Fibroblast of lung (primary cell): Measurements from ENCODE around the gene PPP1R2C. TPM values are rescaled to one million over a fixed set of nuclear protein-coding genes. Genes with fewer than 3 reads are reported as not detected.
A peak's percentile ranks its signal among the peaks of the same experiment; 100 is the strongest.

Experiments
- DNase-seq, 2 donors: peaks; one replicate each; pipeline versions ENCODE4 v3.0.0 to v3.0.0-alpha.2; 2010; ENCODE audit warnings: low read depth in 2 of 2
- H2AFZ ChIP-seq: 2 replicates; pipeline ENCODE4 v1.5.1; 2012; ENCODE audit warnings: low read length, control low read depth, inconsistent platforms
- H3K27ac ChIP-seq: 2 replicates; pipeline ENCODE4 v1.5.1; 2011; ENCODE audit warnings: low read length, control low read depth; ENCODE audit not compliant: insufficient read depth
- H3K27me3 ChIP-seq: 2 replicates; pipeline ENCODE4 v1.5.1; 2011; ENCODE audit warnings: mild to moderate bottlenecking, low read length; ENCODE audit not compliant: control insufficient read depth, insufficient read depth
- H3K36me3 ChIP-seq: 2 replicates; pipeline ENCODE4 v1.5.1; 2011; ENCODE audit warnings: low read length; ENCODE audit not compliant: control insufficient read depth, insufficient read depth
- H3K4me1 ChIP-seq: 2 replicates; pipeline ENCODE4 v1.5.1; 2011; ENCODE audit warnings: low read length; ENCODE audit not compliant: control insufficient read depth, insufficient read depth; ENCODE audit errors: extremely low read depth
- H3K4me2 ChIP-seq: 2 replicates; pipeline ENCODE4 v1.5.1; 2011; ENCODE audit warnings: low read length, control low read depth; ENCODE audit not compliant: insufficient read depth; ENCODE audit errors: extremely low read depth
- H3K4me3 ChIP-seq, 4 experiments: fragments of 200-600 bp in 1 of 4; sonication (generic) in 1 of 4; replicated peaks in 1 of 4; 2 replicates each; pipeline ENCODE4 v1.5.1; 2011 to 2016; ENCODE audit warnings: low read length in 4 of 4, low read depth in 3 of 4, mild to moderate bottlenecking in 3 of 4, control low read depth in 2 of 4, inconsistent platforms in 1 of 4, mixed read lengths in 1 of 4; ENCODE audit not compliant: insufficient read depth in 1 of 4; ENCODE audit errors: control extremely low read depth in 1 of 4
- H3K79me2 ChIP-seq: 2 replicates; pipeline ENCODE4 v1.5.1; 2012; ENCODE audit warnings: mild to moderate bottlenecking, low read length, inconsistent platforms; ENCODE audit not compliant: control insufficient read depth, insufficient read depth
- H3K9ac ChIP-seq: 2 replicates; pipeline ENCODE4 v1.5.1; 2011; ENCODE audit warnings: mild to moderate bottlenecking, low read length, control low read depth; ENCODE audit not compliant: insufficient read depth
- H3K9me3 ChIP-seq: 2 replicates; pipeline ENCODE4 v1.5.1; 2012; ENCODE audit warnings: low read depth, low read length; ENCODE audit not compliant: control insufficient read depth, insufficient read depth
- H4K20me1 ChIP-seq: 2 replicates; pipeline ENCODE4 v1.5.1; 2011; ENCODE audit warnings: low read length; ENCODE audit not compliant: control insufficient read depth, insufficient read depth; ENCODE audit errors: extremely low read depth
- EZH2 ChIP-seq: IDR thresholded peaks from 2 replicates; pipeline ENCODE4 v1.5.1; 2012; ENCODE audit warnings: low read length, control low read depth, mild to moderate bottlenecking; ENCODE audit errors: missing control alignments
- polyA plus RNA-seq, 2 donors: library from polyadenylated mRNA; depleted of rRNA in 1 of 2; stranded (reverse) in 1 of 2; unstranded in 1 of 2; fragments of >200 nt; gene quantifications; 2 replicates each; pipeline ENCODE4 v1.2.1, GENCODE V29; 2011 to 2012; ENCODE audit warnings: missing spikeins in 1 of 2
- total RNA-seq: library from RNA; depleted of rRNA; stranded (reverse); fragments of >200 nt; gene quantifications from 2 replicates; pipeline ENCODE4 v1.2.1, GENCODE V29; 2014
- TF ChIP-seq, protein P1 (sequence below), 2 donors: IDR thresholded peaks in 1 of 2; conservative IDR thresholded peaks in 1 of 2; 1 replicate in 1 of 2; 2 replicates in 1 of 2; pipeline ENCODE4 v1.5.1; 2011 to 2012; ENCODE audit warnings: low read length in 2 of 2, control low read depth in 1 of 2, inconsistent platforms in 1 of 2, low read depth in 1 of 2, mild to moderate bottlenecking in 1 of 2

PPP1R2C gene
- total and polyA plus RNA-seq, 2 donors (not counting 1 experiment from before 2014, with no cell fraction given): not detected

GRCh38 chrX:42776195-42776594, 1.8 kb downstream of the PPP1R2C start:
- no peaks in the 10 kb centered on the region for H3K36me3 ChIP-seq
- no peak overlapping the region for H2AFZ ChIP-seq
- TF ChIP-seq EZH2: no peak
- TF ChIP-seq, protein P1, sequence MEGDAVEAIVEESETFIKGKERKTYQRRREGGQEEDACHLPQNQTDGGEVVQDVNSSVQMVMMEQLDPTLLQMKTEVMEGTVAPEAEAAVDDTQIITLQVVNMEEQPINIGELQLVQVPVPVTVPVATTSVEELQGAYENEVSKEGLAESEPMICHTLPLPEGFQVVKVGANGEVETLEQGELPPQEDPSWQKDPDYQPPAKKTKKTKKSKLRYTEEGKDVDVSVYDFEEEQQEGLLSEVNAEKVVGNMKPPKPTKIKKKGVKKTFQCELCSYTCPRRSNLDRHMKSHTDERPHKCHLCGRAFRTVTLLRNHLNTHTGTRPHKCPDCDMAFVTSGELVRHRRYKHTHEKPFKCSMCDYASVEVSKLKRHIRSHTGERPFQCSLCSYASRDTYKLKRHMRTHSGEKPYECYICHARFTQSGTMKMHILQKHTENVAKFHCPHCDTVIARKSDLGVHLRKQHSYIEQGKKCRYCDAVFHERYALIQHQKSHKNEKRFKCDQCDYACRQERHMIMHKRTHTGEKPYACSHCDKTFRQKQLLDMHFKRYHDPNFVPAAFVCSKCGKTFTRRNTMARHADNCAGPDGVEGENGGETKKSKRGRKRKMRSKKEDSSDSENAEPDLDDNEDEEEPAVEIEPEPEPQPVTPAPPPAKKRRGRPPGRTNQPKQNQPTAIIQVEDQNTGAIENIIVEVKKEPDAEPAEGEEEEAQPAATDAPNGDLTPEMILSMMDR (conservative IDR thresholded peaks at IDR 0.05 in 1 of 2, IDR thresholded peaks at IDR 0.05 in 1 of 2; ENCODE audit: low read depth in 1 of 2, low read length in 2 of 2): no peak
- H3K9ac ChIP-seq: no peak overlapping the region
- no peak overlapping the region for H3K4me3 ChIP-seq
- H3K79me2 ChIP-seq: no peaks in the 10 kb centered on the region
- peak; percentile 5 to 55 for DNase-seq
- no peaks in the 10 kb centered on the region for H3K9me3 ChIP-seq
- no peaks in the 10 kb centered on the region for H4K20me1 ChIP-seq
- H3K4me1 ChIP-seq: no peaks in the 10 kb centered on the region
- H3K4me2 ChIP-seq: no peak overlapping the region
- H3K27me3 ChIP-seq: no peaks in the 10 kb centered on the region
- H3K27ac ChIP-seq: no peak overlapping the region

GRCh38 chrX:42772874-42773273, 5.1 kb downstream of the PPP1R2C start:
- no peak overlapping the region for H3K27ac ChIP-seq
- no peaks in the 10 kb centered on the region for H4K20me1 ChIP-seq
- no peaks in the 10 kb centered on the region for H3K9me3 ChIP-seq
- no peaks in the 10 kb centered on the region for H3K36me3 ChIP-seq
- H3K4me2 ChIP-seq: no peak overlapping the region
- DNase-seq: no peak
- H3K4me1 ChIP-seq: no peaks in the 10 kb centered on the region
- no peak overlapping the region for H3K9ac ChIP-seq
- H3K79me2 ChIP-seq: no peaks in the 10 kb centered on the region
- H3K4me3 ChIP-seq: no peak overlapping the region
- TF ChIP-seq, protein P1 (conservative IDR thresholded peaks at IDR 0.05 in 1 of 2, IDR thresholded peaks at IDR 0.05 in 1 of 2; ENCODE audit: low read depth in 1 of 2, low read length in 2 of 2): no peak
- no peak for TF ChIP-seq EZH2
- H2AFZ ChIP-seq: no peak overlapping the region
- H3K27me3 ChIP-seq: no peaks in the 10 kb centered on the region

- DNase-seq: no peak
- H3K4me1 ChIP-seq: no peaks in the 10 kb centered on the region
- no peak overlapping the region for H3K4me2 ChIP-seq
- no peak overlapping the region for H3K27ac ChIP-seq
- no peak overlapping the region for H2AFZ ChIP-seq
- H4K20me1 ChIP-seq: no peaks in the 10 kb centered on the region
- H3K4me3 ChIP-seq: no peak overlapping the region
- H3K27me3 ChIP-seq: no peaks in the 10 kb centered on the region
- H3K36me3 ChIP-seq: no peaks in the 10 kb centered on the region
- TF ChIP-seq, protein P1 (conservative IDR thresholded peaks at IDR 0.05 in 1 of 2, IDR thresholded peaks at IDR 0.05 in 1 of 2; ENCODE audit: low read depth in 1 of 2, low read length in 2 of 2): no peak
- no peak overlapping the region for H3K9ac ChIP-seq
- H3K9me3 ChIP-seq: no peaks in the 10 kb centered on the region
- no peaks in the 10 kb centered on the region for H3K79me2 ChIP-seq
These were observed 6.2 kb downstream of the PPP1R2C start for GRCh38 chrX:42771506-42772335.
